Measurements from ENCODE around the gene AAK1. TPM values are rescaled to one million over a fixed set of nuclear protein-coding genes. Genes with fewer than 3 reads are reported as not detected.

AAK1 gene
- total RNA-seq, 3 donors from 2014 or later, result 37.9 to 54.0 (median 44.9) TPM

- no peaks in the 10 kb centered on the region for H3K9me3 ChIP-seq
- DNase-seq (ENCODE audit: low spot score in 2 of 2), result no peak
- H3K27ac ChIP-seq, result no peak overlapping the region
- H3K36me3 ChIP-seq, result peaks cover 6% of the 10 kb centered on the region
- no peak overlapping the region for H3K4me3 ChIP-seq
- H3K27me3 ChIP-seq, result no peaks in the 10 kb centered on the region
- no peaks in the 10 kb centered on the region for H3K4me1 ChIP-seq
- TF ChIP-seq CTCF (IDR thresholded peaks at IDR 0.05) (no peak), POLR2A (IDR thresholded peaks at IDR 0.05) (no peak), POLR2AphosphoS5 (IDR thresholded peaks at IDR 0.05) (no peak)
- intact Hi-C loops (cut with DNase I; ENCODE audit: low total_unique reads), result no loop called here
These were observed 227.4 kb downstream of the AAK1 start for GRCh38 chr2:69416147-69416546.

Other genes with a start within 250 kb of the AAK1 start
- gene NFU1, start 206.3 kb downstream of the AAK1 start, total RNA-seq, result 10 to 100 TPM; 46.1 to 69.9 (median 49.8) TPM
- gene ANXA4, start 98.4 kb upstream of the AAK1 start, total RNA-seq, result 10 to 100 TPM; 61.6 to 77.1 (median 65.6) TPM
- 10 to 100 TPM; 14.2 to 24.4 (median 18.4) TPM for gene GMCL1, start 185.9 kb upstream of the AAK1 start, total RNA-seq

Data from breast epithelium (tissue), 4 donors.